Stomach (tissue), 9 donors: Measurements from ENCODE around the gene TNFRSF14. TPM values are rescaled to one million over a fixed set of nuclear protein-coding genes. Genes with fewer than 3 reads are reported as not detected.

ENCODE experiments used
- DNase-seq, 2 donors: peaks; one replicate each; pipeline versions ENCODE4 v3.0.0 to v3.0.0-alpha.2; 2013 to 2019
- H3K27ac ChIP-seq, 5 donors: fragments of 200-600 bp in 4 of 5; sonication (generic) in 4 of 5; one replicate each; pipeline ENCODE4 v1.5.1; 2013 to 2019; ENCODE audit warnings: mild to moderate bottlenecking in 1 of 5, moderate library complexity in 1 of 5
- H3K27me3 ChIP-seq, 3 donors: fragments of 200-600 bp; sonication (generic); one replicate each; pipeline ENCODE4 v1.5.1; 2017 to 2019; ENCODE audit warnings: mixed run types in 1 of 3
- H3K36me3 ChIP-seq, 4 donors: fragments of 200-600 bp; sonication (generic); 1 replicate in 3 of 4; 2 replicates in 1 of 4; pipeline ENCODE4 v1.5.1; 2016 to 2019
- H3K4me1 ChIP-seq, 4 donors: fragments of 200-600 bp; sonication (generic); one replicate each; pipeline ENCODE4 v1.5.1; 2016 to 2019
- H3K4me3 ChIP-seq, 4 donors: fragments of 200-600 bp; sonication (generic) in 3 of 4; one replicate each; pipeline ENCODE4 v1.5.1; 2016 to 2019; ENCODE audit warnings: mild to moderate bottlenecking in 1 of 4
- H3K9me3 ChIP-seq, 4 donors: fragments of 200-600 bp; sonication (generic); one replicate each; pipeline ENCODE4 v1.5.1; 2016 to 2019
- EP300 ChIP-seq: sonication (generic); formaldehyde crosslinking; IDR thresholded peaks from one replicate; pipeline ENCODE4 v1.6.1; 2017; ENCODE audit warnings: antibody characterized with exemption
- POLR2A ChIP-seq, 4 donors: fragments of 450-650 bp; IDR thresholded peaks; one replicate each; pipeline ENCODE4 v1.6.1; 2016; ENCODE audit warnings: antibody characterized with exemption in 4 of 4, control low read depth in 2 of 4, mild to moderate bottlenecking in 1 of 4, moderate library complexity in 1 of 4
- POLR2AphosphoS5 ChIP-seq, 3 donors: sonication (generic); formaldehyde crosslinking; IDR thresholded peaks; one replicate each; pipeline ENCODE4 v1.6.1; 2016; ENCODE audit warnings: antibody characterized with exemption in 3 of 3
- WGBS, 5 donors: extraction: QIAGEN DNeasy Blood & Tissue Kit in 3 of 5; methylation state at CpG; one replicate each; pipeline versions ENCODE4 v1.1.5 to v1.1.7; 2013 to 2018; 5-methylcytosine and 5-hydroxymethylcytosine counted together
- intact Hi-C: fragments of 100-400 bp; cut with DNase I; formaldehyde crosslinking; loops from one replicate; pipeline ENCODE4 v1.15.1; 2023; ENCODE audit warnings: low total_unique reads
- polyA plus RNA-seq, 3 donors: library from polyadenylated mRNA; stranded (reverse); fragments of 200-250 nt; gene quantifications; one replicate each; pipeline ENCODE4 v1.2.3, GENCODE V29; 2013
- total RNA-seq, 5 donors: library from RNA; depleted of rRNA; stranded (reverse); fragments of >200 nt; gene quantifications; one replicate each; pipeline versions ENCODE4 v1.1.0 to v1.2.3, GENCODE V29; 2014 to 2016
- TF ChIP-seq, protein P1 (sequence below), 7 experiments: fragments of 450-650 bp in 4 of 7; fragments of 200-600 bp in 3 of 7; sonication (generic) in 3 of 7; IDR thresholded peaks; one replicate each; pipeline ENCODE4 v1.5.1; 2016 to 2019; ENCODE audit warnings: antibody characterized with exemption in 7 of 7, control low read depth in 2 of 7, mild to moderate bottlenecking in 1 of 7
- donor health status: healthy with polysubstance abuse.
- donor health status: Bipolar disorder and iron deficiency.
- donor health status: healthy.

The TNFRSF14 gene
- total and polyA plus RNA-seq, 8 donors: 33.2 to 413 (median 103) TPM

DNA sequence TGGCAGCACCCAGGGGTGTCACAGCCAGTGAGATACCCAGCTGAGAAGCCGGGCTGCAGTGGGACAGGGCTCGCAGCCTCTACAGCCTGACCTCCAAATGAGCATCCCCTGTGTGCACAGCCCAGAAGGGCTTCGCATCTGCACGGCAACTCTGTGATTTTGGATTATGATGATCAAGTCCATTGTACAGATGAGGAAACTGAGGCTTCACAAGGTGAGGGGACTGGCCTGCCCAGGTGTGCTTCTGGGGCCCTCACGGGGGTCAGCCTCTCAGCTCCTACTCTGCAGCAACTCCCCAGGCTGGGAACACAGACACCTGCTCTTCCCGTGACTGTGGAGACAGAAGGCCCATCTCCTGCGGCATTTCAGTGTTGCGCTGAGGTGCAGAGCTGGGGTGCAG is 17.3 kb upstream of the TNFRSF14 start:
- no peak overlapping the region for H3K27ac ChIP-seq
- no peak overlapping the region for H3K4me3 ChIP-seq
- peaks cover 0 to 99% (median 19%) of the 10 kb centered on the region in 3 donors for H3K27me3 ChIP-seq
- DNase-seq: no peak
- H3K36me3 ChIP-seq: no peaks in the 10 kb centered on the region
- H3K4me1 ChIP-seq: peaks cover 17 to 43% (median 38%) of the 10 kb centered on the region in 4 donors
- WGBS, 5 donors: 83 to 98% (median 96%) methylated on average over 8 of the region's 8 CpGs; no CpG with 5 or more reads in 1 of the 5 donors
- no peaks in the 10 kb centered on the region for H3K9me3 ChIP-seq
- TF ChIP-seq POLR2AphosphoS5 (IDR thresholded peaks at IDR 0.05): no peak
- TF ChIP-seq EP300: no peak
- TF ChIP-seq POLR2A (IDR thresholded peaks at IDR 0.05): no peak
- TF ChIP-seq, protein P1, sequence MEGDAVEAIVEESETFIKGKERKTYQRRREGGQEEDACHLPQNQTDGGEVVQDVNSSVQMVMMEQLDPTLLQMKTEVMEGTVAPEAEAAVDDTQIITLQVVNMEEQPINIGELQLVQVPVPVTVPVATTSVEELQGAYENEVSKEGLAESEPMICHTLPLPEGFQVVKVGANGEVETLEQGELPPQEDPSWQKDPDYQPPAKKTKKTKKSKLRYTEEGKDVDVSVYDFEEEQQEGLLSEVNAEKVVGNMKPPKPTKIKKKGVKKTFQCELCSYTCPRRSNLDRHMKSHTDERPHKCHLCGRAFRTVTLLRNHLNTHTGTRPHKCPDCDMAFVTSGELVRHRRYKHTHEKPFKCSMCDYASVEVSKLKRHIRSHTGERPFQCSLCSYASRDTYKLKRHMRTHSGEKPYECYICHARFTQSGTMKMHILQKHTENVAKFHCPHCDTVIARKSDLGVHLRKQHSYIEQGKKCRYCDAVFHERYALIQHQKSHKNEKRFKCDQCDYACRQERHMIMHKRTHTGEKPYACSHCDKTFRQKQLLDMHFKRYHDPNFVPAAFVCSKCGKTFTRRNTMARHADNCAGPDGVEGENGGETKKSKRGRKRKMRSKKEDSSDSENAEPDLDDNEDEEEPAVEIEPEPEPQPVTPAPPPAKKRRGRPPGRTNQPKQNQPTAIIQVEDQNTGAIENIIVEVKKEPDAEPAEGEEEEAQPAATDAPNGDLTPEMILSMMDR (IDR thresholded peaks at IDR 0.05): no peak
- intact Hi-C loops: no loop called here

DNA sequence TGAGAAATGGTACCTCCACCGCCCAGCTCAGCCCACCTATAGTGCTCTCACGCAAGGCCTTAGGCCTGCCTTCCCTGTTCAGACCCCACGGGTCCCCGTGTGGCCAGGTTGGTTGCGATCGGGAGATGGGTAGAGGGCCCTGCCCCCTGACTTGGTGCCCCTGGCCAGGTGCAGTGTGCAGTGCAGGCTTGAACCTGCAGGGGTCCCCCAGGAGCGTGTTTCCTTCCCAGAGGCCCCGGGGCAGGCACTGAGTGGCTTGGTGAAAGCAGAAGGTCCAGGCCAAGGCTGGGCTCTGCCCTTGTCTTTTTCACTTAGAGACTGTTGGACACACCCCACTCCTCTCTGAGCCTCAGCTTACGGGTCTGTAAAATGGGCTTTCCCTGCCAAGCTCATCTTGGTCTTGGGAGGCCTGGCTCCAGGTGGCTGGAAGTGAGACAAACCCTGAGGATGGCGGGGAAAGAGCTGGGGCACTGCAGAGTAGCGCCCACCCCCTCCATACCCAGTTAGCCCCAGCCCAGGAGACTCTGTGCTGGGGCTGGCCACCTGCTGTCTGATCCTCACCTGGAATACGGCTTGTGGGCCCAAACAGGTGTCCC is 16.8 kb upstream of the TNFRSF14 start:
- no peaks in the 10 kb centered on the region for H3K9me3 ChIP-seq
- 74 to 84% (median 81%) methylated on average over 7 to 12 of the region's 12 CpGs for WGBS, 5 donors
- peaks cover 23 to 47% (median 43%) of the 10 kb centered on the region in 4 donors for H3K4me1 ChIP-seq
- intact Hi-C loops: no loop called here
- TF ChIP-seq, protein P1 (IDR thresholded peaks at IDR 0.05): peak in 1 of 7 experiments; percentile 22
- no peak for TF ChIP-seq POLR2AphosphoS5 (IDR thresholded peaks at IDR 0.05)
- no peak for DNase-seq
- no peak overlapping the region for H3K27ac ChIP-seq
- no peak overlapping the region for H3K4me3 ChIP-seq
- H3K27me3 ChIP-seq: peaks cover 0 to 97% (median 19%) of the 10 kb centered on the region in 3 donors
- H3K36me3 ChIP-seq: no peaks in the 10 kb centered on the region

DNA sequence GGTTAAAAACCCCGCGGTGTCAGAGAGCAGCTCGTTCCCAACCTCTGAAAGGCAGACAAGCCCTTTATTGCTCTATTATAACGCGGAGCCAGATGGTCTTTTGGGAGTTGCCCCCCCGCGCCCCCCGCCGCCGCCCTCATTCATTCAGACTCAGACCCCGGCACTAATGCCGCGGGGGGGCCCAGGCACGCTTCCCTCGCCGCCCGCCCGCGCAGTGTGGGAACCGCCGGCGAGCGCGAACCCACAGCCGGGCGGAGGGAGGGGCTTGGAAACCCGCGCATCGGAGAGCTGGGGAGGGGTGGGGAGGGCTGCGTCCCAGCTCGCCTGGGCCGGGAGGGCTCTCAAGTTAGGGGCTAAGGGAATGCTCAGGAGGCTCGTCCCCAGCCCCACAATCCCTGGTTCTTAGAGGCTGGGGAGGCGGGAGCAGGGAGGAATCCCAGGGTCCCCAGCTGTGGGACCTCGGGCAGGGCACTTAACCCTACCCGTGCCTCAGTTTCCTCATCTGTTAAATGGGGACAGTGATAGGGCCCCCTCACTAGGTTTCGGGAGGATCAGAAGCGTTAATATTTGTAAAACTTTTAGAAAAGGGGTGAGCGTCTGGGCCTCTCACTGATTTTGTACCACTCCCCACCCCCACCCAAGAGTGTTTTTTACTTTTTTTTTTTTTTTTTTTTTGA is 15.2 kb upstream of the TNFRSF14 start:
- 11 to 17% (median 13%) methylated on average over 26 to 39 of the region's 39 CpGs for WGBS, 5 donors
- peaks cover 0 to 84% (median 10%) of the 10 kb centered on the region in 3 donors for H3K27me3 ChIP-seq
- intact Hi-C loops: loop anchor here (5.0 to 10.0 kb wide), 2 partner anchors 104 to 129 kb away; partner anchors contain the start of gene PEX10
- DNase-seq: peak in 1 of 2 donors; percentile 68
- H3K4me1 ChIP-seq: peaks cover 30 to 50% (median 46%) of the 10 kb centered on the region in 4 donors
- no peak overlapping the region for H3K27ac ChIP-seq
- H3K9me3 ChIP-seq: no peaks in the 10 kb centered on the region
- TF ChIP-seq POLR2AphosphoS5 (IDR thresholded peaks at IDR 0.05) (no peak), POLR2A (IDR thresholded peaks at IDR 0.05) (no peak), EP300 (no peak)
- TF ChIP-seq, protein P1 (IDR thresholded peaks at IDR 0.05): no peak
- H3K36me3 ChIP-seq: no peaks in the 10 kb centered on the region
- peak overlapping the region in 1 of 4 donors; percentile 24 for H3K4me3 ChIP-seq

DNA sequence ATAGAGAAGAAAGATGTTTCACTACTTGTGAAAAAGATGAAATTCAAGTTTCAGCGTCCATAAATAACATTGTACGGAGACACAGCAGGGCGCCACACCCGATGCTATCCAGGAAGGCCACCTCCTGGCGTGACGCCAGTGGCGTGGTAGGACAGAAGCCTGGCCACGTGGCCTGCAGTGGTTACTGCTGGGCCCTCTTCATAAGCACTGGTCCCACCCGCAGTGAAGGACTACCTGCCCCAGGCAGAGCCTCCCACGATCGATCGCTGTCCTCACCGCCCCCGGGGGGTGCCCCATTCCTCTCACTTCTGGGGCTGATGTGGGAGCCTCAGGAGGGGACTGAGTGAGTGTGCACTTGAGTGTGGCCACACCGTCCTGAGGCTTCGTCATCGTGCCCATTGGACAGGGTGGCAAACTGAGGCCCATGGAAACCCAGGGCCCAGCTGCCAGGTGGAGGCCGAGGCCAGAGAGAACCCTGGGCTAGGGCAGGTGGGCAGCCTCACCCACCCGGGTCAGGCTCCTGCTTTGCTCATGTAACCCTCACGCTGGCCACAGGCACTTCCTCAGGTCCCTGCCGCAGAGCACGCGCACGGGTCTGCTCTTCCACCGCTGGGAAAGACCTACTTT is 14.4 kb upstream of the TNFRSF14 start:
- H3K4me1 ChIP-seq: peaks cover 35 to 58% (median 54%) of the 10 kb centered on the region in 4 donors
- no peak overlapping the region for H3K4me3 ChIP-seq
- DNase-seq: peak in 1 of 2 donors; percentile 71
- H3K36me3 ChIP-seq: no peaks in the 10 kb centered on the region
- 63 to 73% (median 69%) methylated on average over 15 to 25 of the region's 25 CpGs for WGBS, 5 donors
- intact Hi-C loops: loop anchor here (5.0 to 10.0 kb wide), 2 partner anchors 103 to 129 kb away; partner anchors contain the start of gene PEX10
- no peak overlapping the region for H3K27ac ChIP-seq
- no peaks in the 10 kb centered on the region for H3K9me3 ChIP-seq
- TF ChIP-seq, protein P1 (IDR thresholded peaks at IDR 0.05): no peak
- TF ChIP-seq POLR2AphosphoS5 (IDR thresholded peaks at IDR 0.05): no peak
- no peak for TF ChIP-seq POLR2A (IDR thresholded peaks at IDR 0.05)
- TF ChIP-seq EP300: no peak
- peaks cover 0 to 84% (median 8%) of the 10 kb centered on the region in 3 donors for H3K27me3 ChIP-seq
